Measurements from ENCODE around the gene DLGAP1.

DNA sequence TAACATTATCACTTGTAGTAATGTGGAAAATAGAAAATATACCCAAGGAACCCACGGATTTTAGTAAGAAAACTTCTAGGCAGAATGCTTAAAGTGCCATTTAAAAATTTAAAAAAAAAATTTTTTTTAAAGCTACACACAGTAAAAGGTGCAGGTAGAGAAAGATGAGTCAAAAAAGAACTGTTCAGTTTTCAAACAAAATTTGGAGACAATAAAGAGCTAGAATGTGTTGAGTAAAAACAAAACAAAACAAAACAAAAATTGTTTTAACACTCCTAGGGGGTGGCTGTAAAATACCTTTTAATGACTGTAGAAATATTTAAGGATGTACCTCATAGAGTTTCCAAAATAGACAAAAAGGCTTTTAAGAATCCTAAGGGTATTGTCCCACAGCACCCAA lies 793.1 kb downstream of the DLGAP1 start:
- TF ChIP-seq POLR2A (IDR thresholded peaks at IDR 0.05): no peak
- TF ChIP-seq, protein P1, sequence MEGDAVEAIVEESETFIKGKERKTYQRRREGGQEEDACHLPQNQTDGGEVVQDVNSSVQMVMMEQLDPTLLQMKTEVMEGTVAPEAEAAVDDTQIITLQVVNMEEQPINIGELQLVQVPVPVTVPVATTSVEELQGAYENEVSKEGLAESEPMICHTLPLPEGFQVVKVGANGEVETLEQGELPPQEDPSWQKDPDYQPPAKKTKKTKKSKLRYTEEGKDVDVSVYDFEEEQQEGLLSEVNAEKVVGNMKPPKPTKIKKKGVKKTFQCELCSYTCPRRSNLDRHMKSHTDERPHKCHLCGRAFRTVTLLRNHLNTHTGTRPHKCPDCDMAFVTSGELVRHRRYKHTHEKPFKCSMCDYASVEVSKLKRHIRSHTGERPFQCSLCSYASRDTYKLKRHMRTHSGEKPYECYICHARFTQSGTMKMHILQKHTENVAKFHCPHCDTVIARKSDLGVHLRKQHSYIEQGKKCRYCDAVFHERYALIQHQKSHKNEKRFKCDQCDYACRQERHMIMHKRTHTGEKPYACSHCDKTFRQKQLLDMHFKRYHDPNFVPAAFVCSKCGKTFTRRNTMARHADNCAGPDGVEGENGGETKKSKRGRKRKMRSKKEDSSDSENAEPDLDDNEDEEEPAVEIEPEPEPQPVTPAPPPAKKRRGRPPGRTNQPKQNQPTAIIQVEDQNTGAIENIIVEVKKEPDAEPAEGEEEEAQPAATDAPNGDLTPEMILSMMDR (IDR thresholded peaks at IDR 0.05): no peak

All from right lobe of liver (tissue), 4 donors.